Ishikawa (cell line): ENCODE data around the gene VIPAS39.

Experiments
- CEBPB ChIP-seq: IDR thresholded peaks from 2 replicates; pipeline ENCODE4 v1.6.1; 2012
- CREB1 ChIP-seq: IDR thresholded peaks from 2 replicates; pipeline ENCODE4 v1.6.1; 2012; ENCODE audit warnings: low read depth
- EGR1 ChIP-seq: IDR thresholded peaks from 2 replicates; pipeline ENCODE4 v1.6.1; 2012
- EP300 ChIP-seq: IDR thresholded peaks from 2 replicates; pipeline ENCODE4 v1.6.1; 2012; ENCODE audit warnings: borderline replicate concordance
- FOXM1 ChIP-seq: IDR thresholded peaks from 2 replicates; pipeline ENCODE4 v1.6.1; 2012; ENCODE audit warnings: low read depth, borderline replicate concordance
- MAX ChIP-seq: IDR thresholded peaks from 2 replicates; pipeline ENCODE4 v1.6.1; 2012
- NFIC ChIP-seq: IDR thresholded peaks from 2 replicates; pipeline ENCODE4 v1.6.1; 2012
- REST ChIP-seq: IDR thresholded peaks from 2 replicates; pipeline ENCODE4 v1.6.1; 2012; ENCODE audit warnings: low read depth, mild to moderate bottlenecking
- TCF12 ChIP-seq: IDR thresholded peaks from 2 replicates; pipeline ENCODE4 v1.6.1; 2012; ENCODE audit warnings: low read depth
- USF1 ChIP-seq: IDR thresholded peaks from 2 replicates; pipeline ENCODE4 v1.6.1; 2012
- YY1 ChIP-seq: IDR thresholded peaks from 2 replicates; pipeline ENCODE4 v1.6.1; 2012; ENCODE audit warnings: low read depth
- ZBTB7A ChIP-seq: IDR thresholded peaks from 2 replicates; pipeline ENCODE4 v1.6.1; 2012; ENCODE audit warnings: low read depth

GRCh38 chr14:77478029-77478428 is 20.6 kb upstream of the VIPAS39 start:
- TF ChIP-seq MAX (no peak), EP300 (no peak), REST (no peak), USF1 (no peak), YY1 (no peak), CREB1 (no peak), CEBPB (no peak), NFIC (no peak), EGR1 (no peak), FOXM1 (no peak), ZBTB7A (no peak), TCF12 (no peak)
